GM12873 (cell line): ENCODE results near the gene GPN1.

Experiments
- CTCF ChIP-seq: IDR thresholded peaks from 2 replicates; pipeline ENCODE4 v1.5.1; 2012; ENCODE audit warnings: low read depth, mild to moderate bottlenecking, moderate library complexity, low read length, control low read depth; ENCODE audit not compliant: insufficient read depth; ENCODE audit errors: missing control alignments

Gene GPN1

DNA sequence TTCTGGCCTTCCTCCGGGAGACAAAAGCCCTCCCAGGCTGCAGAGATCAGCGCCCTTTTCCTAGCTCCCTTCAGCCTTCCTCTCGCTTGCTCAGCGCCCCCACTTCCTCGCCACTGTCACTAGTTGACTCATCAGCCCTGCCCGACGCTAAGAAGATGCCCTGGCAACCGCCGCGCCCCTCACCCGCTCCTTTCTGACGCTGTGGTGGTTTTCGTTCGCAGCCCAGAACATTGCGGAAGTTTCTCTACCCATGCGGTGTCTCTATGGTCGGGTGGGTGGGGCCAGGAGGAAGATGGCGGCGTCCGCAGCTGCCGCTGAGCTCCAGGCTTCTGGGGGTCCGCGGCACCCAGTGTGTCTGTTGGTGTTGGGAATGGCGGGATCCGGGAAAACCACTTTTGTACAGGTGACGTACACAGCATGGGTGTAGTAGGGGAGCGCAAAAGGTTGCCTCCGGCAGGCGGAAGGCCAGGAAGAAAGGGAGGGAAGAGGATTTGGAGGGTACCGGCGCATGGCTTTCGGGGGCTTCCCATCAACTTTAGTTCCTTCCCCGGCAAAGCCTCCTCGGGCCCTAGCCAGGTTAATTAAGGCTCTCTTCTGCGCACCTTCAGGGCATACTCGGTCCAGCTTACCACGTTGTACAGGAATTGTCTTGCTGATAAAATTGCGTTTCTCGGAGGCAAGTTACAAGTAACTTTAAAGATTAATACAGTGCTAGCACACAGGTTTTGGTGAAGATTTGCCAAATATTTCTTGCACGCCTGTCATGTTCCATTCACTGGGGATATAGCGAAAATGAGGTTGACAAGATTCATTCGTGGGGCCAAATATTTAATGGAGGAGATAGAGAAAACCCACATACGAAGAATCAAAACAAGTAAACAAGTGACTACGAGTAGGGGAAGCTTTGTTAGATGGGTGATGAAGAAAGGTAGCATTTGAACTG is at the start of gene GPN1, which contains the start of gene CCDC121:
Gene GPN1 (plus strand): TSS at position 284 of the 943 bp plus-strand sequence. CDS start 9 bp downstream, at position 293.
Gene CCDC121 (minus strand): TSS at position 246 of the 943 bp plus-strand sequence. CDS start 1,213 bp downstream, outside the sequence.
- TF ChIP-seq CTCF: peak; percentile 5

DNA sequence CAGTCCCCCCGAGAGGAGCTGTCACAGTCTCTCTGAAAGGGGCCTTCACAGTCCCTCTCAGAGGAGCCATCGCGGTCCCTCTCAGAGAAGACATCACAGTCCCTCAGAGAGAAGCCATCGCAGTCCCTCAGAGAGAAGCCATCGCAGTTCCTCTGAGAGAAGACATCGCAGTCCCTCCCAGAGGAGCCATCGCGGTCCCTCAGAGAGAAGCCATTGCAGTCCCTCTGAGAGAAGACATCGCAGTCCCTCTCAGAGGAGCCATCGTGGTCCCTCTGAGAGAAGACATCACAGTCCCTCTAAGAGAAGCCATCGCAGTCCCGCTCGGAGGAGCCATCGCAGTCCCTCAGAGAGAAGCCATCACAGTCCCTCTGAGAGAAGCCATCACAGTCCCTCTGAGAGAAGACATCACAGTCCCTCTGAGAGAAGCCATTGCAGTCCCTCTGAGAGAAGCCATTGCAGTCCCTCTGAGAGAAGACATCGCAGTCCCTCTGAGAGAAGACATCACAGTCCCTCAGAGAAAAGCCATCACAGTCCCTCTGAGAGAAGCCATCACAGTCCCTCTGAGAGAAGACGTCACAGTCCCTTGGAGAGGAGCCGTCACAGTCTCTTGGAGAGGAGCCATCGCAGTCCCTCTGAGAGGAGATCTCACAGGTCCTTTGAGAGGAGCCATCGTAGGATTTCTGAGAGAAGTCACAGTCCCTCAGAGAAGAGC is 47.3 kb upstream of the GPN1 start:
- TF ChIP-seq CTCF: no peak

DNA sequence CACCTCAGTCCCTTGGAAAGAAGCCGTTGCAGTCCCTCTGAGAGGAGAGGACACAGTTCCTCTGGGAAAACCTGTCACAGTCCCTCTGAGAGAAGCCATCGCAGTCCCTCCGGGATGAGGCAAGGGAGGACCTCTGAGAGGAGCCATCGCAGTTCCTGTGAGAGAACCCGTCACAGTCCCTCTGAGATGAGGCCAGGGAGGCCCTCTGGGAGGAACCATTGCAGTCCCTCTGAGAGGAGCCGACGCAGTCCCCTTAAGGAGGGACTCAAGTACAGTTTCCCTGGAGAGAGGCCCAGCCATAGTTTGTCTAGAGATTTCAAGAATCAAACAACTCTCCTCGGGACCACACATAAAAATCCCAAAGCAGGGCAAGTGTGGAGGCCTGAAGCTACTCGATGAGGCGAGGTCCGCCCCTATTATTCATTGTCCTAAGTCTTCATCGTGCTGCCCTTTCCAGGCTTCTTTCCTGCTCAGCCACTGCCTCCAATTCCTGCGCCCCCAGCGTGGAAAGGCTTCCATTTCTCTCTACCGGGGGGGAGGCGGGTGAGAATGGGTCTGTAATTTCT is 46.6 kb upstream of the GPN1 start:
- TF ChIP-seq CTCF: no peak

GRCh38 chr2:27582695-27583389 is 46.0 kb upstream of the GPN1 start, which contains the start of gene ZNF512:
TSS of gene ZNF512 (plus strand) at chr2:27583042. CDS start at chr2:27583113, 71 bp downstream.
- TF ChIP-seq CTCF: no peak

DNA sequence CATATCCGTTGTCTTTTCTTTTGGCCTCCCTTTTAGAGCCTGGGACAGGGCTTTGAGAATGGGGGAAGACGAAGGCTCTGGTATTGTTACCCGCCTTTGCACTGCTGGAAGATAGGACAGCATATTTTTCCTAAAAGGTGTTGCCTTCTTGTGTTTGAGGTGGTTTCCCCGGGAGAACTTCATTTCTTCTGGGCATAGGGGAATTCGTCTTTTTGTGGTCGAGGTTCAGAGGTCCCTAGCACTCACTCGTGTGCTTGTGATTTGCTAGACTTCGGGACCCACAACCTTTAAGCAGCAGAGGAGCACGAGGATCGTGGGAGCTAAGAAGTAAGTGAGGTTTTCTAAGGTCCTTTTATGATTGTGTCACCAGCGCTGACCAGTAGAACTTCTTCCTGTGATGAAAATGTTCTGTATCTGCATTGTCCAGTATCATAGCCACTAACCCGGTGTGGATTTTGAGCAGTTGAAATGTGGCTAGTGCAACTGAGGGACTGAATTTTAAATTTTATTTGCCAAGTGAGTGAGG is 45.4 kb upstream of the GPN1 start:
- TF ChIP-seq CTCF: no peak

- TF ChIP-seq CTCF: no peak
Observed at GRCh38 chr2:27584597-27584996, 44.3 kb upstream of the GPN1 start.
